Natural killer cell (primary cell): ENCODE results near the gene CDCA7. TPM values are rescaled to one million over a fixed set of nuclear protein-coding genes. Genes with fewer than 3 reads are reported as not detected.

ENCODE experiments used
- ATAC-seq, 3 donors: fragments of 150-1000 bp in 2 of 3; fragments of 200-7000 bp in 1 of 3; cut with Tn5 transposase; 1 replicate in 1 of 3; 2 replicates in 2 of 3; pipeline ENCODE4 v1.10.0; 2021; ENCODE audit warnings: mild to moderate bottlenecking in 2 of 3, moderate library complexity in 2 of 3
- DNase-seq, 2 donors: peaks; one replicate each; pipeline versions ENCODE4 v3.0.0 to v3.0.0-alpha.2; 2013 to 2021; ENCODE audit warnings: mixed read lengths in 1 of 2
- H3K27ac ChIP-seq: one replicate; pipeline ENCODE4 v1.5.1; 2013; ENCODE audit warnings: mild to moderate bottlenecking, low read length
- H3K27me3 ChIP-seq: one replicate; pipeline ENCODE4 v1.6.1; 2013; ENCODE audit warnings: low read length; ENCODE audit not compliant: control insufficient read depth, insufficient read depth
- H3K36me3 ChIP-seq: one replicate; pipeline ENCODE4 v1.6.1; 2013; ENCODE audit warnings: low read length; ENCODE audit not compliant: control insufficient read depth, insufficient read depth
- H3K4me1 ChIP-seq: one replicate; pipeline ENCODE4 v1.6.1; 2013; ENCODE audit warnings: low read length; ENCODE audit not compliant: control insufficient read depth, insufficient read depth
- H3K4me3 ChIP-seq: one replicate; pipeline ENCODE4 v1.5.1; 2013; ENCODE audit warnings: low read length
- H3K9me3 ChIP-seq: one replicate; pipeline ENCODE4 v1.6.1; 2013; ENCODE audit warnings: low read length; ENCODE audit not compliant: control insufficient read depth, insufficient read depth
- H3K27ac Mint-ChIP-seq, 2 donors: one replicate each; pipeline ENCODE4 v1.8.0; 2022; ENCODE audit warnings: mild to moderate bottlenecking in 2 of 2, mixed read lengths in 2 of 2, moderate library complexity in 1 of 2
- H3K27me3 Mint-ChIP-seq, 2 donors: one replicate each; pipeline ENCODE4 v1.8.0; 2022; ENCODE audit warnings: low read depth in 2 of 2, mixed read lengths in 2 of 2
- H3K36me3 Mint-ChIP-seq: one replicate; pipeline ENCODE4 v1.8.0; 2022; ENCODE audit warnings: mixed read lengths
- H3K4me1 Mint-ChIP-seq, 2 donors: one replicate each; pipeline ENCODE4 v1.8.0; 2022; ENCODE audit warnings: mixed read lengths in 2 of 2
- H3K4me3 Mint-ChIP-seq: one replicate; pipeline ENCODE4 v1.8.0; 2022; ENCODE audit warnings: mild to moderate bottlenecking, moderate library complexity, mixed read lengths
- H3K9me3 Mint-ChIP-seq, 2 donors: one replicate each; pipeline ENCODE4 v1.8.0; 2022; ENCODE audit warnings: mixed read lengths in 2 of 2
- WGBS: methylation state at CpG from one replicate; pipeline ENCODE4 v1.1.7; 2013; ENCODE audit warnings: missing lambda C conversion rate; ENCODE audit not compliant: insufficient coverage; 5-methylcytosine and 5-hydroxymethylcytosine counted together
- intact Hi-C: fragments of 100-400 bp; cut with micrococcal nuclease; formaldehyde crosslinking; loops from one replicate; pipeline ENCODE4 v1.14.2; 2022
- total RNA-seq, 4 donors: library from RNA; stranded (reverse); fragments of 120-200 nt in 1 of 4; gene quantifications; one replicate each; pipeline versions ENCODE4 v1.2.3 to v1.2.4, GENCODE V29; 2013 to 2022
- TF ChIP-seq, protein P1 (sequence below): fragments of 200-600 bp; IDR thresholded peaks from one replicate; pipeline ENCODE4 v1.8.0; 2022; ENCODE audit warnings: antibody characterized with exemption

Gene CDCA7
- total RNA-seq, 3 donors from 2014 or later (not counting 1 experiment from before 2014, with no cell fraction given), result 1.4 to 1.6 (median 1.5) TPM

DNA sequence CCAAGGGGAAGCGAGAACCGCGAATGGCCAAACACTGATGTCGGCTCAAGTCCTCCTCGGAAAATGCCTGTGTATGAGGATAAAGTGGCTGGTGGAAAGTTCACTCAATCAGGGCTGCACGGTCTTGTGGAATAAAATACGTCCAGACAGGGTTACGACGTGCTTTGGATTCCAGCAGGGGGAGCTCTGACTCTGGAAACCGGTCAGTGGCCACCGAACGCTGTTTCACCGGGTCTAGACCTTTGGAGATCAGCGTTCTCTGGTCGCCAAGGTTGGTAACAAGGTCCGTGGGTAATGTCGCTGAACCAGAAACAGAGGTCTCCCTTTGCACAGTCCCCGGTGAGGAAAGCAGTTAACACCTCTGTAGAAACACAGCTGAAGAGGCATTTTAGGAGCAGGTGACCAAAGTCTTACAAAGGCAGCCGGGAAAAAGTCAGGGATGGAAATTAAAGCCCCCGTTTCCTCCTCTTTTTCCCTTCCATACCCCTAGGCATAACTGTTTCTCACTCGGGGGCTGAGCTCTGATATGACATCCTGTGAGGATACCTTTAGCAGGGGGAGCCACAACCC is 47.8 kb downstream of the CDCA7 start:
- Histone ChIP-seq H3K4me1 (peaks cover 6% of the 10 kb centered on the region), H3K9me3 (no peaks in the 10 kb centered on the region), H3K27me3 (peaks cover 6% of the 10 kb centered on the region), H3K36me3 (no peaks in the 10 kb centered on the region), H3K4me3 (no peak overlapping the region), H3K27ac (no peak overlapping the region)
- no peaks in the 10 kb centered on the region for H3K9me3 Mint-ChIP-seq
- H3K4me1 Mint-ChIP-seq, result peaks cover 4 to 6% of the 10 kb centered on the region in 2 donors
- DNase-seq, result peak; percentile 51 to 85
- intact Hi-C loops, result loop anchor here (1.0 to 5.0 kb wide), 2 partner anchors 675 to 939 kb away; no protein-coding TSS in a partner anchor
- WGBS, result 6% methylated on average over 21 of the region's 21 CpGs
- H3K36me3 Mint-ChIP-seq, result no peaks in the 10 kb centered on the region
- ATAC-seq, result peak; percentile 82 to 94 (median 82)
- no peak overlapping the region for H3K27ac Mint-ChIP-seq
- H3K4me3 Mint-ChIP-seq, result no peak overlapping the region
- peaks cover 49 to 52% of the 10 kb centered on the region in 2 donors for H3K27me3 Mint-ChIP-seq
- TF ChIP-seq, protein P1, sequence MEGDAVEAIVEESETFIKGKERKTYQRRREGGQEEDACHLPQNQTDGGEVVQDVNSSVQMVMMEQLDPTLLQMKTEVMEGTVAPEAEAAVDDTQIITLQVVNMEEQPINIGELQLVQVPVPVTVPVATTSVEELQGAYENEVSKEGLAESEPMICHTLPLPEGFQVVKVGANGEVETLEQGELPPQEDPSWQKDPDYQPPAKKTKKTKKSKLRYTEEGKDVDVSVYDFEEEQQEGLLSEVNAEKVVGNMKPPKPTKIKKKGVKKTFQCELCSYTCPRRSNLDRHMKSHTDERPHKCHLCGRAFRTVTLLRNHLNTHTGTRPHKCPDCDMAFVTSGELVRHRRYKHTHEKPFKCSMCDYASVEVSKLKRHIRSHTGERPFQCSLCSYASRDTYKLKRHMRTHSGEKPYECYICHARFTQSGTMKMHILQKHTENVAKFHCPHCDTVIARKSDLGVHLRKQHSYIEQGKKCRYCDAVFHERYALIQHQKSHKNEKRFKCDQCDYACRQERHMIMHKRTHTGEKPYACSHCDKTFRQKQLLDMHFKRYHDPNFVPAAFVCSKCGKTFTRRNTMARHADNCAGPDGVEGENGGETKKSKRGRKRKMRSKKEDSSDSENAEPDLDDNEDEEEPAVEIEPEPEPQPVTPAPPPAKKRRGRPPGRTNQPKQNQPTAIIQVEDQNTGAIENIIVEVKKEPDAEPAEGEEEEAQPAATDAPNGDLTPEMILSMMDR, result peak; percentile 77

DNA sequence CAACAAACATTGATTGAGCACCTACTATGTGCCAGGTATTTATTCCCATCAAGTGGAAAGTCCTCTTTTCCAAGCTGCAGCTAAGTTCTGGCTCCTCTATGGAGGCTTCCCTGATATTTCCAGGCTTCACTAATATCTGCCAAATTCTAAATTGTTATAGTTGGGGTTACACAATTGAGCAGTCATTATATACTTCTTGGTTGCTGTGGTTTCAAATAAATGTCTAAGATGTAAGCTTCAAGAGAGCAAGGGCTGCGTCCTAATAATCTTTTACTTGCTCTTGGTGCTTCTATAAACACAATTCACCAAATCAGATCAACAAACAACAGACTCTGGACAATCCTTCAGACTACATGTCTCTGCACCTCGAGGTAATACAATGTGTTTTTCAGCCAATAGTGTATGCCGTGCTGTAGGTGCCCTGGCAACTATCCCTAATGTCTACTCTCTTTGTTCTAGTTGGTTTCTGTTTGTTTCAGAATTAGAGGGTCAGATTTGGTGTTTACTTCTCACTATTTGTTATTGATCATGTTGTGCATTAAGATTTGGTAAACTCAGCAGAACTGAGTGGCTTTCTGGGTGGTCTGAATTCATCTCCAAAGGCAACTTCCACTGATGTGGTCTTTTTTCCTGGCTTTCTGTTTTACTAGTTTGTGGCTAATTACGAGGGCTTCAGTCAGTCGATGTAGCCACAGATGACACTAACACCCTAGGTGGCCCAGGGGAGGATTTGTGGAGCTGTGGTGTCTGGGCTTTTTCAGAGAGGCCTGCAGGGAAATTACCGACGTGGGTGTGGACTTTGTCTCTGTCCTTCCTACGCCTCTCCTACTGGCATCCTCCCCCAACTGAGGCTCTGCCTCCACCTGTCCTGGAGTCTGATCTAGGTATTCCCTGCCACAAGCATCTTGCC is 50.4 kb downstream of the CDCA7 start:
- DNase-seq (no peak), ATAC-seq (no peak)
- peaks cover 4 to 6% of the 10 kb centered on the region in 2 donors for H3K4me1 Mint-ChIP-seq
- Histone ChIP-seq H3K27ac (no peak overlapping the region), H3K9me3 (no peaks in the 10 kb centered on the region), H3K36me3 (no peaks in the 10 kb centered on the region), H3K4me1 (peaks cover 6% of the 10 kb centered on the region), H3K4me3 (no peak overlapping the region), H3K27me3 (peaks cover 6% of the 10 kb centered on the region)
- intact Hi-C loops, result loop anchor here (5.0 kb wide), 1 partner anchor 672 kb away; no protein-coding TSS in a partner anchor
- WGBS, result 71% methylated on average over 8 of the region's 8 CpGs
- no peak overlapping the region for H3K4me3 Mint-ChIP-seq
- peaks cover 36 to 48% of the 10 kb centered on the region in 2 donors for H3K27me3 Mint-ChIP-seq
- H3K36me3 Mint-ChIP-seq, result no peaks in the 10 kb centered on the region
- H3K27ac Mint-ChIP-seq, result no peak overlapping the region
- H3K9me3 Mint-ChIP-seq, result no peaks in the 10 kb centered on the region
- TF ChIP-seq, protein P1, result no peak

DNA sequence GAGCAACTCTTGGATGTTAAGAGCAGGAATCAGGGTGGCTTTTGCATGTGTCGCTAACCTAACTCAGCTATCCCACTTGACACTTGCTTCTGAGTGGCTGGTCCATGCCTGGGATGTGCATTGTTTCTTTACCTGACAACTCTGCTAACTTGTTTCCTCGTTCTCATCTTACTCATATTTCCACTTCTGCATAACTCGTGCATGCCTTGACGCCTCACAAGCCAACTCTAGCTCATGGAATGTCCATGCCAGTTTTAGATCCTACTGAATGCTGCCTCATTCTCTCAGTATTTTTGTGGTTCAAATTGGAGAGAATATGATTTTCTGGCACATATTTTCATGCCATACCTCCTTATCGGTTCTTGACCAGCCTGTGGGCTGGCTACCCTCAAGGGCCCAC is 52.5 kb downstream of the CDCA7 start:
- peaks cover 4 to 5% of the 10 kb centered on the region in 2 donors for H3K4me1 Mint-ChIP-seq
- Histone ChIP-seq H3K4me3 (no peak overlapping the region), H3K27me3 (peaks cover 2% of the 10 kb centered on the region), H3K36me3 (no peaks in the 10 kb centered on the region), H3K9me3 (no peaks in the 10 kb centered on the region), H3K27ac (no peak overlapping the region), H3K4me1 (peaks cover 6% of the 10 kb centered on the region)
- H3K9me3 Mint-ChIP-seq, result no peaks in the 10 kb centered on the region
- peaks cover 21 to 27% of the 10 kb centered on the region in 2 donors for H3K27me3 Mint-ChIP-seq
- DNase-seq (no peak), ATAC-seq (no peak)
- 89% methylated on average over 5 of the region's 5 CpGs for WGBS
- no peak overlapping the region for H3K4me3 Mint-ChIP-seq
- TF ChIP-seq, protein P1, result no peak
- H3K27ac Mint-ChIP-seq, result no peak overlapping the region
- intact Hi-C loops, result no loop called here
- H3K36me3 Mint-ChIP-seq, result no peaks in the 10 kb centered on the region
